DMS114 treated with DMSO at 0.1 percent for 48 hours (cell line): ENCODE measurements around the gene FRAT2.

Experiments used
- DNase-seq: peaks from one replicate; lab custom pipeline; 2025; ENCODE audit not compliant: unreplicated experiment; lab: John Stamatoyannopoulos, UW

Gene FRAT2

DNA sequence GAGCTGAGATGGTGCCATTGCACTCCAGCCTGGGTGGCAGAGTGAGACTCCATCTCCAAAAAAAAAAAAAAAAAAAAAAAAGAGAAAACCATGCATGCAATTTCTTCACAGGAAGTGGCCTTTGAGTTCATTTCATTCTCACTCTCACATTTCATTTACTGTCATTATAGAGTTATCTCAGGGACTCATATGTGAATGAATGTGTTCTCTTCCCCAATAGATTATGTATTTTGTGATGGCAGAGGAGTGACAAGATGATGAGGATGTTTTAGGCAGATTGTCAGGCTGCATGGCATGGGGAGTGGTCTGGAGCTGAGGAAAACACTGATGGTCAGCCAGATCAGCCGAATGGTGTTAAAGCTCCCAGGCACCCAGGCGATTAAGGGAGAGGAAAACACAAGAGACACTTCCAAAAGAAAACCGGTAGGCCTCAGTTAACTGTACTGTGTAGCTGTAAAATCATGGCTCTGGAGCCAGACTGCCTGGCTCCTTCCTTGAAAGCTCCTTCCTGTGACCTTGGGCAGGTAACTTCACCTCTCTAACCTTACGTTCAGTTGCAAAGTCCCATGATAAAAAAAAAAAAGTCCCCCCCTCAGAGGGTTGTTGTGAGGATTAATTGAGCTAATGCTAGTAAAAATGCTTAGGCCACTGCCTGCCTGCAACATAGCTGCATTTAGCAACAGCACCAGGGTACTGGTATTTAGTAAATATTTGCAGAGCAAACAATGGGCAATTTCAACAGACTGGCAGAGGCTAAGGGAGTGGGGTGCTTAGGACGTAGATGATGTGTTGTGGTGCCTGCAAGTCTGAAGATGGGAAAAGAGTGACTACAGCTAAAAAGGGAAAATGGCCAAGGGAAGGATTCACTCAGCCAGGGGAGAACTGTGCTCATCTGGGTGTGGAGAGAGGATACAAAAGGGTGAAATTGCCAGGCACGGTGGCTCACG, 6.9 kb downstream of the FRAT2 start:
- no peak for DNase-seq

DNA sequence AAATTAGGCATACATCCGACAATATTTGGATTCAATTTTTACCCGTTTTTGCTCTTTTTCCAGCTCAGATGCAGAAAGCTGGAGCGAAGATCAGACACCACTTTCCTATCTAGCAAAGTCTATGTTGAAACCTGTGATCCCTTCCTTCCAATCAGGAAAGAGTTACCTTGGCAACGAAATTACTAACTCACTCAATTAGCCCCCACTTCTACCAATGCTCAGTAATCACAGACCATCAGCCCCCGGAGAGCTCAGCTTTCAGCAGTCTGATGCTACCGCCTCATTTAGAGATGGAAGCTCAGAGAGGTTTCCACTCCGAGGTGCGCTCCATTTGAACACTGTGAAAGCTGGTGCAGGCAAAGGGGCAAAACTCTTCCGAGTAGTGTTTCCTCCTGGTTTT, 8.8 kb downstream of the FRAT2 start:
- no peak for DNase-seq

DNA sequence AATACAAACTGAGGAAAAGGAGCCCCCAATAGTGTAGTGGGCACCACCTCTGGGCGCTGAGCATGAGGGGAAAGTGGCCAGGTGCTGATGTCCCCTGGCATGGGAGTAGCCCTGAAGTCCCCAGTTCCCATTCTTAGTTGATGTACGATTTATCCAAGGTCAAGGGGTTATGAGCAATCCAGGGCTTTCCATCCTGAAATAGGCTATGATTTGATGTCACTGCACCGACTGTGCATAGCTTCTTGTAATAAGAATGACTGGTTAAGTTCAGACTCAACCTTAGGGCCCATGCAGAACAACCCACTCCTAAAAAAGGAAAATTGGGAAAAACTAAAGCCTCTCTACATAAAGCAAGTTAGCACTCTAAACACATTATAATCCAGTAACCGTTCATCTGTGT, 11.0 kb downstream of the FRAT2 start:
- DNase-seq, result no peak

DNA sequence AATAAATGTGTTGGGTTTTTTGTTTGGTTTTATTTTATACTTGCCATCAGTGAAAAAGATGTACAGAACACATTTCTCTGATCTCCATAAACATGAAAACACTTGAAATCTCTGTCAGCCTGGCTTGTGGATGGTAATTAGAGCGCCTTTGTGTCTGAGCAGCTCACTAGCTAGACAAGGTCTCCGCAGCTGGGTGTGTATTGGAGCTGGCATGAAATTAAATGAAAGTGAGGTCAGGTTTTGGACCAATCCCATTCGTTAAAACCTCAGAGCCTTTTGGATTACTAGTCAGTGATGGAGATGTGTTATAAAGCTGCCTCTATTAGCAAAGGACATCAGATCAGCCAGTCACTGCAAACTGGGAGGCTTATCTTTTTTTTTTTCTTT, 12.7 kb downstream of the FRAT2 start:
- DNase-seq, result no peak

DNA sequence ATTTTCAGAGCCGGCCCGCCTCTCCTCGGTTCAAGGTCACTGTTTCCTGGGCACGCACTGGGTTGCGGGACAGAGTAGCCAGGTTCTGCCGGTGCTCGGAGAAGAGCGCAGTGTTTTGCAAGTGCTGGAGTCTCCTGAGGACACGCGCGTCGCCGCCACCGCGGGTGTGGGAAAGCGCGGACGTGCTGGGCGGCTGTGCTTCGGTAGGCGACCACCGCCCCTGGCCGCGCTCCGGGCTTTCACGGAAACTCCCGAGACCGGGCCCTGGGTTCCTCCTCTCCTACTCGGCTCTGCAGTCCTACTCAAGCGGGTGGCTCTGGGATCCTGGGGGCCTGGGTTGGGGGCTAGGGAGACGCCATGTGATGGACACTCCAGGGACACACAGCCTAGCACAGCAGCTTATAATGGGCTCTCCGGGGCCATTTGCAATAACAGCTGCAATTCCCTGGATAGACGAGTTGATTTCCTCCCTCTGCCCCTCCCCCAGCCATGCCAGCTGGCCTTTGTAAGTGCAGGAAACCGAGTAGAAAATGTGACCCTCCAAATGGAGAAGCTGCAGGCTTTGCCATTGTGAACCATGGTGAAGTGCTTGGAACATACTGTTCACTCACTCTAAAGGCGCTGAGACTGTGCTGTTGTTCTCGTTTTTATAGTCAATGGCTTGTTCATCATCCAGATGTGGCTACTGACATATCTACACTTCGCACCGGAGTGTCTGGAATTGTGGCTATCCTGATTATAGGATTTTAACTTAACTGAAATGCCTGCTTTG, 13.3 kb downstream of the FRAT2 start:
- DNase-seq, result no peak

DNA sequence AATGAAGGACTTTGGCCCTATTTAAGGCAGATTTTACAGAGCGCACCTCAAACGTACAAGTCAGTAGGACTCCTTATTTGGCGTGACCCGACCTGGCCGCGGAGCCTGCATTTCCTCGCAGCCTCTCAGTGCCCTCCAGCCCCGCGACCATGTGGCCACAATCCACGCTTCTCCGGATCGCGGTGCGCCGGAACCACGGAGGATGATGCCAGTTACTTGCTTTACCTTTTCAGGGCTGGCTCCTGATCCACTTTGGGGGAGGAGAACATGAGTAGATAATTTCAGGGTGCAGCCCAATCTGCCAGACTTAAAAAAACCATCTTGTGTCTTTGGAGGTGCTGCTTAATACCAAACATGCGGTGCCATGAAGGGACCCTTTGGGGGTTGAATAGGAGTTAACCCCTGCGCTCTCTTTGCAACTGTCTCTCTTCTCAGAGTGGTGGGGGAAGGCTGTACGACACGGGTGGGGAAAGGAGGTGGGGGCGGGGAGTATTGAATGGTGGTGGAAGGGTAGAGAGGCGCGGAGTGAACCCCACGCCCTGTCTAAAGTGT, 14.0 kb downstream of the FRAT2 start:
- no peak for DNase-seq

DNA sequence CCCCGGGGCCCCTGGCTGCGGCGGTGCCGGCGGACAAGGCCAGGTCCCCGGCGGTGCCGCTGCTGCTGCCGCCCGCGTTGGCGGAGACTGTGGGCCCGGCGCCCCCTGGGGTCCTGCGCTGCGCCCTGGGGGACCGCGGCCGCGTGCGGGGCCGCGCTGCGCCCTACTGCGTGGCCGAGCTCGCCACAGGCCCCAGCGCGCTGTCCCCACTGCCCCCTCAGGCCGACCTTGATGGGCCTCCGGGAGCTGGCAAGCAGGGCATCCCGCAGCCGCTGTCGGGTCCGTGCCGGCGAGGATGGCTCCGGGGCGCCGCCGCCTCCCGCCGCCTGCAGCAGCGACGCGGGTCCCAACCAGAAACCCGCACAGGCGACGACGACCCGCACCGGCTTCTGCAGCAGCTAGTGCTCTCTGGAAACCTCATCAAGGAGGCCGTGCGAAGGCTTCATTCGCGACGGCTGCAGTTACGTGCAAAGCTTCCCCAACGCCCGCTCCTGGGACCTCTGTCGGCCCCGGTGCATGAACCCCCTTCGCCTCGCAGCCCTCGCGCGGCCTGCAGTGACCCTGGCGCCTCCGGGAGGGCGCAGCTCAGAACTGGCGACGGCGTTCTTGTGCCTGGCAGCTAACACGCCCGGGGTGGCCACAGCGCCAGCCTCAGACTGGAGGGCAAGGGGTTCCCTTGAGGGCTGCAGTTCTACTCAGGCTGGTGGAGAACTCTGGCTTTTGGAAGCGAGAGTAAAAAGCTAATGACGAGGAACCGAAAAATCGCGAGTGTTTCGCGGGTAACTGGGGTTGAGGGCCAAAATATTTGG, 14.7 kb downstream of the FRAT2 start:
- no peak for DNase-seq

DNA sequence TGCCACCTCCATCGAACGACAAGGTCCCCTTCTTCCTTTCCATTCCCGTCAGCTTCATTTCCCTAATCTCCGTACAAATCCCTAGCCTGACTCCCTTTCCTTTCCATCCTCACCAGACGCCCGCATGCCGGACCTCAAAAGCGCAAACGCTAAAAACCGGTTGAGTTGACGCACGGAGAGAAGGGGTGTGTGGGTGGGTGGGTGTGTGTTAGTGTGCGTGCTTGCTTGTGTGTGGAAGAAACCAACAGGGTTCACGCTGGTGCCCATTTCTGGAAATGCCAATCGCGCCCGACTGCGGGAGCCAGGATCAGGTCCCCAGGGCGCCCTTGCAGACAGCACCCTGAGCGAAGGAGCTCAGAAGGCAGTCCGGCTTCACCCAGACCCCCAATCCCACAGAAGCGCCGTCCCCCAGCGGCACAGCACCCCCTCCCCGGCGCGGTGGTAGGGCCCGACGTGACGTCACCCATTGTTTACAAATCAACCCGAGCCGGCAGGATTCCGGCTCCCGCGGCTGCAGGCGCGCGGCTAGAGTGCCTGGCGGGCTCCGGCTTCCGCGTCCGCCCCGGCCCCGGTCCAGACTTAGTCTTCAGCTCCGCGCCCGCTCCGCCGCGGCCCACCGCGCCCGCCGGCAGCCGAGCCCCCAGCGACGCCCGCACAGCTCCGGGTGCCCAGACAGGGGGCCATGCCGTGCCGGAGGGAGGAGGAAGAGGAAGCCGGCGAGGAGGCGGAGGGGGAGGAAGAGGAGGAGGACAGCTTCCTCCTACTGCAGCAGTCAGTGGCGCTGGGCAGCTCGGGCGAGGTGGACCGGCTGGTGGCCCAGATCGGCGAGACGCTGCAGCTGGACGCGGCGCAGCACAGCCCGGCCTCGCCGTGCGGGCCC, 15.5 kb downstream of the FRAT2 start, which contains the start of gene FRAT1:
Gene FRAT1, plus strand, starts transcription at position 500 of the 880 bp plus-strand sequence. Its CDS starts 183 bp downstream, at position 683.
- DNase-seq, result peak; percentile 87

DNA sequence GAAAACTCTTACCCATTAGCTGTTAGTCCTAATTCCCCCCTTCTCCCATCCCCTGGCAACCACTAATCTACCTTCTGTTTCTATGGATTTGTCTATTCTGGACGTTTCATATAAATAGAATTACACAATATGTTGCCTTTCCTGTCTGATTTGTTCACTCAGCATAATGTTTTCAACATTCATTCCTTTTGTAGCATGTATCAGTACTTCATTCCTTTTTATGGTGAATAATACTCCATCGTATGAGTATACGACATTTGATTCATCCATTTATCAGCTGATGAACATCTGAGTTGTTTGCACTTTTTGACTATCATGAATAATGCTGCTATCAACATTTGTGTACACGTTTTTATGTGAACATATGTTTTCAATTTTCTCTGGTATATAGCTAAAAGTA, 19.9 kb downstream of the FRAT2 start:
- DNase-seq, result no peak

DNA sequence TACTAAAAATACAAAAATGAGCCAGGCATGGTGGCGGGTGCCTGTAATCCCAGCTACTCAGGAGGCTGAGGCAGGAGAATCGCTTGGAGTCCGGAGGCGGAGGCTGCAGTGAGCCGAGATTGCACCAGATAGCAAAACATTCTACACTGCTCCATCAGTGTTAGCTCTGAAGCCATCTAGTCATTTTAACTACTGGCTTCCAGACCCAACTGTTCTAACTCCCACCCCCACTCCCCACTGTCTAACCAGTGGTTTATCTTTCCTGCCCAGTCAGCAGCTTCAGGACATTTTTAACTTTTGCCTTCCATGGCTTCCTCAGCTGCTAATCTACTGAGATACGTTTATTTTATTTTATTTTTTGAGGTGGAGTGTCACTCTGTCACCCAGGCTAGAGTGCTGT, 21.6 kb downstream of the FRAT2 start:
- no peak for DNase-seq

DNA sequence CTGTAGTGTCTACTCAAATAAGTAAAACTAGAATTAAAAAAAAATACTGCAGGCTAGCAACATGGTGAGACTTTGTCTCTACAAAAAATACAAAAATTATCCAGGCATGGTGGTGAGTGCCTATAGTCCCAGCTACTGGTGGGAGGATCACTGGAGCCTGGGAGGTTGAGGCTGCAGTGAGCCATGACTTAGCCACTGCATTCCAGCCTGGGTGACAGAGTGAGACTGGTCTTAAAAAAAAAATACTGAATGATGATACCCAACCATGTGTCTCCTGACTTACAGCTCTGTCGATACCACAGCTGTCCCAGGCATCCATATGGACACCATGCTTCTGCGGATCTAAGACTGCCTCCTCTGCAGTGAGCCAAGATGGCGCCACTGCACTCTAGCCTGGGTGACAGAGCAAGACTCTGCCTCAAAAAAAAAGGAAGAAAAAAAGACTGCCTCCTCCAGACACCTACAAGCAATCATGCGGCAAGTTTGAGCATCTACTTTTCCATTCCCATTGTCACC, 23.4 kb downstream of the FRAT2 start:
- DNase-seq, result no peak

DNA sequence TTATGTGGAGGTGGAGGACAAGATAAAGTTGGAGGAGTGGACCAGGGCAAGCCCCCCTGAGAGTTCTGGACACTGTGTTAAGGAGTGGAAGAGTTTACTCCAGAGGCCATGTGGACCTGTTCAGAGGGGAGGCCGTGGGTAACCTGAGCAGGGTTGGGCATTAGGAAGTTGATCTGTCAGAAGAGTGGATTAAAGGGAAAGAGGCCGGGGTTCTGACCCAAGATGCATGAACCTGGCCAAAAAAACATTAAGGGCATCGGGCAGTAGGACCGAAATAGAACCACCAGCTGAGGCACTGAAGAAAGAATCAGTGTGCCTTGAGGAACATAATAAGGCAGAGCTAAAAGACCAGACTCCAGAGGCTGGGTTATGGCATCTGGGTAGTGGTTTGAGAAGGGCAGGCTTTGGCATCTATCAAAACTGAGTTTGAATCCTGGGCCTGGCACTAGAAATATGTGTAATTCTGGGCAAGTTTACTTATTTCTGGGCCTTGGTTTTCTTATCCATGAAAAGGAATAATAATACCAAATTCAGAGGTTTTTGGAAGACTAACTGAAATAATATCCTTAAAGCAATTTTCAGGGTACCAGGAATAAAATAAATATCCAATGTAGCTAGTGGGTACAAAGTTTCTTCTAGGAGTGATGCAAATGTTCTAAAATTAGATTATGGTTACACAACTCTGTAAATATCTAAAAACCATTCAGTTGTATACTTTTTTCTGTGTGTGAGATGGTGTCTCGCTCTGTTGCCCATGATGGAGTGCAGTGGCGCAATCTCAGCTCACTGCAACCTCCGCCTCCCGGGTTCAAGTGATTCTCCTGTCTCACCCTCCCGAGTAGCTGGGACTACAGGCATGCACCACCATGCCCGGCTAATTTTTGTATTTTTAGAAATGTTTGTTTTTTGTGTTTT, 26.4 kb downstream of the FRAT2 start:
- no peak for DNase-seq

DNA sequence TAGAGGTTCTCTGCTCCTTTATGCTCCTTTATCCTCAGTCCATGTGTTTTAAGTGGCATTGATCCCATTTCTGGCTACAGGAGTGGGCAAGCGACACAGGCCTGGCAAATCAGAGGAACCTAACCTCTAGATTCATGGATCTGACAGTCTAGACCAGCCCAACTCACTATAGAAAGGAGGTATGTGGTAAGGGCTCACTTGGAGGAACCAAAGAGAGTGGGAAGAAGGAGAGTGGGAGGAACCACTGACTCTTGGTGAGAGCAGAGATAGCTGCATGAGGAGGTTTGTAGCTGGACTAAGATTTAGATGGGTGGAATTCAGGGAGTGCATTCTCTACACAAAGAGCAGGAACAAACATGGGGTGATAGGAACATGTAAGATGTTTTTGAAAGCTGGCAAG, 27.1 kb downstream of the FRAT2 start:
- DNase-seq, result no peak

DNA sequence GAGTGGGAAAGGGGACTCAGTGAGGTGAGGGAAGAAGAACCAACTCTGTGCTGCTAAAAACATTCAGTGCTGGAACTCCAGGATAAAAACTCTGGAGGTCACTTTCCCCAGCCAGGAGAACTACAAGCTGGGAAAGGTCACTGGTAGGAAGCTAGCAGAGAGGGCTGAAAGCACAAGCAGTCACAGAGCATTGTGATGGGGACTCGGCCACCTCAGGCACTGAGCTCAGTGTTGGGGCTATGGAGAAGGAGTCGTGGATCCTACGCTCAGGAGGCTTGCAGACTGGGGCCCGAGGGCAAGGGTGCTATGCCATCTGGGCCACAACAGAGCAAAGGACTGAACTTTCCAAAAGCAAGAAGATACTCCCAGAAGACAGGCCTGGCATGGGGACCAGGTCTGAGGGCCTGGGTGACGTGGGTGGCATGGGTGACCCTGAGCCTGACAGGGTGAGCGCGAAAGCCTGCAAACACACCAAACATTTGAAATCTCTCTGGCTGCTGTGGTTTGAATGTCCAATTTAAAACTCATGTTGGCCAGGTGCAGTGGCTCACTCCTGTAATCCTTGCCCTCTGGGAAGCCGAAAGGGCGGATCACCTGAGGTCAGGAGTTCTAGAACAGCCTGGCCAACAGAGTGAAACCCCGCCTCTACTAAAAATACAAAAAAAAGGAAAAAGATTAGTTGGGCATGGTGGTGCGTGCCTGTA, 32.3 kb downstream of the FRAT2 start:
- no peak for DNase-seq

DNA sequence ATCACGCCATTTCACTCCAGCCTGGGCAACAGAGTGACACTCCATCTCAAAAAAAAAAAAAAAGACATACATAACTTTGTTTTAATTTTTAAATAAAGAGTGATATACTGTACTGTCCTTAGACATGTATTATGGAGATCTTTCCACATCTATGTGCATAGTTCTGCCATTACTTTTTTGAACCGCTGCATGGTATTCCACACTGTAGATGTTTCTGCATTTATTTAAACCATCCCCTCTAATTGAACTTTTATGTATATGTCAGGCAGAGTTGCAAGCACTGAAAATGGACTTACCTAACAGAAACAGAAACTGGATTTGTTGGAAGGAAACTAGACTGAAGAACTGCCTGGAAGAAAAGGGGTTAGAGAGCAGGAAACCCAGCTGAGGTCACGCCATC, 33.5 kb downstream of the FRAT2 start:
- DNase-seq, result no peak

DNA sequence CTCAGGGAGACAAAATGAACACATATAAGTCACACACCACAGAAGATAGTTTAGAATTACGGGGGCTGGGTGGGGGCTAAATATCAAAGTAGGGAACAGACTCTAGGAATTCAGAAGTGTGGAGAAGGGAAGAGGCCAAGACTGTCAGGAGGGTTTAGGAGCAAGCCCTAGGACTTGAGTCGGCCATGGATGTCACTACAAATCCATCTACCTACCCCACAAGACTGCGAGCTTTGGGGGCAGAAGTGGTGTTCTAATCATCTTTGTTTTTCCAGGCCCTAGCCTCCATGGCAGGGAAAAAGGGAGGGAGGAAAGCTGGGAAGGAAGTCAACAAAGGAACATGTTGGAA, 36.3 kb downstream of the FRAT2 start:
- DNase-seq, result no peak

DNA sequence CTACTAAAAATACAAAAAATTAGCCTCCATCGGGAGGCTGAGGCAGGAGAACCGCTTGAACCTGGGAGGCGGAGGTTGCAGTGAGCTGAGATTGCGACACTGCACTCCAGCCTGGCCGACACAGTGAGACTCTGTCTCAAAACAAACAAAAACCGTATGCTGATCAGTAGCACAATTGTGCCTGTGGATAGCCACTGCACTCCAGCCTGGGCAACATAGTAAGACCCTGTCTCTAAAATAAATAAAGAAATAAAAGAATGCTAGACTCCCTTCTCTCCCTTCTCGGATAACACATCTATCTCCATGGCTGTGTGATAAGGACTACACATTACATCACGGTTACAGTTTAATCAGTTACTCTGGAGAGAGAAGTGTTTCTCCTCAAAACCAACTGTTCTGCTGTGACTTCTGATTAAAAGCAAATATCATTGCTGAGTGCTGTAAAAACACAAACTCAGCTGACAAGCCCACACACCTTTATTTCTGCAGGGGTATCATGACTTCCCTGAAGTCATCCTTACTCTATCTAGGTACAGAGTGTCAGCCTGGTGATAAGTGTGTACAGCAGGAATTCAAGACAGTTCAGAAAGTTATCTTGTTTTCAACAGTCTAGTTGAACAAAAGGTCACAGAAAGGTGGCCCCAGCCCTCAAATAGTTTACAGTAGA, 36.8 kb downstream of the FRAT2 start:
- no peak for DNase-seq

DNA sequence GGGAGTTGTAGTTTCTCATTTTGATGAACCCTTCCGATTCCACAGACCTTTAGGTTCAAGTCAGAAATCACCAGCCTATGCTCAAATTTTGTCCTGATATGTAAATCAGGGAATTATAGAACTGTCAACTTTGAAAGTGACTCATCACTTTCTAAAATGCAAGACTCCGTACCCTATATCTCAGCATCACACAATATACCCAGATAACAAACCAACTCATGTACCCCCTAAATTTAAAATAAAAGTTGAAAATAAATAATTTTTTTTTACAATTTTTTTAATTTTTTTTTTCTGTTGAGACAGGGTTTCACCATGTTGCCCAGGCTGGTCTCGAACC, 41.7 kb downstream of the FRAT2 start:
- no peak for DNase-seq
